ENCODE data around the gene GIPC3.

Gene GIPC3, protein sequence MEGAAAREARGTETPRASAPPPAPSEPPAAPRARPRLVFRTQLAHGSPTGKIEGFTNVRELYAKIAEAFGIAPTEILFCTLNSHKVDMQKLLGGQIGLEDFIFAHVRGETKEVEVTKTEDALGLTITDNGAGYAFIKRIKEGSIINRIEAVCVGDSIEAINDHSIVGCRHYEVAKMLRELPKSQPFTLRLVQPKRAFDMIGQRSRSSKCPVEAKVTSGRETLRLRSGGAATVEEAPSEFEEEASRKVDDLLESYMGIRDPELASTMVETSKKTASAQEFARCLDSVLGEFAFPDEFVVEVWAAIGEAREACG

DNA sequence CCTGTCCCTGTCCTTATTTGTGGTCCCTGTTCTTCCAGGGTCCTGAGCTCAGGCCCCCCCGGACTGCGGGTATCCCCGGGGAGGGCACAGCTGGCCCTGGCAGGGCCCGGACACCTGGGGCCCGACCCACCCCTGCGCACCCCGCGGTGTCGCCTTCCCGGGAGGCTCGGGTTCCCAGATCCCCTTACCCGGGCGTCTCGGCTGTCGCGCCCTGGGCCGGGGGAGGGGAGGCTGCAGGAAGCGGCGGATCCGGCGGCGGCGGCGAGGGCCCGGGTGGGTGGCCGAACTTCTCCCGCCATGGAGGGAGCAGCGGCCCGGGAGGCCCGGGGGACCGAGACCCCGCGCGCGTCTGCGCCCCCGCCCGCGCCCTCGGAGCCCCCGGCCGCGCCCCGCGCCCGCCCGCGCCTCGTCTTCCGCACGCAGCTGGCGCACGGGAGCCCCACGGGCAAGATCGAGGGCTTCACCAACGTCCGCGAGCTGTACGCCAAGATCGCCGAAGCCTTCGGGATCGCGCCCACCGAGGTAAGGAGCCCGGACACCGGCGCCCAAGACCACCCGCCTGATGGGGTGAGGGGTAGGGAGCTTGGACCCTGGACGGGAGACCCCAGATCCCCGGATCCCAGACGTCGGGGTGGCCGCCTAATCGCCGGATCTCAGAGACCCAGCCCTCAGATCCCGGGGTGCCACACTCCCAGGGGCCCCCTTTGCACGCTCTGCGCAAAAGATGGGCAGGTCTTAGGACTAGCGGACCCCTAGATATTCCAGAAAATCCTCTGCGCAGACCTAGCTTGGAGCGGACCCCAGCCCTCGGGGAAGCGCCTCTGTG is at the start of gene GIPC3:
TSS of gene GIPC3 (plus strand) at position 178 of the 826 bp plus-strand sequence. CDS start at position 298, 120 bp downstream.
- no peak for TF ChIP-seq CTCF (IDR thresholded peaks at IDR 0.05)

GRCh38 chr19:3535563-3535965 is 49.7 kb upstream of the GIPC3 start:
- TF ChIP-seq CTCF (IDR thresholded peaks at IDR 0.05) = no peak

GRCh38 chr19:3535981-3536380 is 49.3 kb upstream of the GIPC3 start:
- no peak for TF ChIP-seq CTCF (IDR thresholded peaks at IDR 0.05)

GRCh38 chr19:3536429-3537100 is 48.7 kb upstream of the GIPC3 start:
- TF ChIP-seq CTCF (IDR thresholded peaks at IDR 0.05) = no peak

- TF ChIP-seq CTCF (IDR thresholded peaks at IDR 0.05) = no peak
Observed at GRCh38 chr19:3537101-3537437, 48.2 kb upstream of the GIPC3 start.

DNA sequence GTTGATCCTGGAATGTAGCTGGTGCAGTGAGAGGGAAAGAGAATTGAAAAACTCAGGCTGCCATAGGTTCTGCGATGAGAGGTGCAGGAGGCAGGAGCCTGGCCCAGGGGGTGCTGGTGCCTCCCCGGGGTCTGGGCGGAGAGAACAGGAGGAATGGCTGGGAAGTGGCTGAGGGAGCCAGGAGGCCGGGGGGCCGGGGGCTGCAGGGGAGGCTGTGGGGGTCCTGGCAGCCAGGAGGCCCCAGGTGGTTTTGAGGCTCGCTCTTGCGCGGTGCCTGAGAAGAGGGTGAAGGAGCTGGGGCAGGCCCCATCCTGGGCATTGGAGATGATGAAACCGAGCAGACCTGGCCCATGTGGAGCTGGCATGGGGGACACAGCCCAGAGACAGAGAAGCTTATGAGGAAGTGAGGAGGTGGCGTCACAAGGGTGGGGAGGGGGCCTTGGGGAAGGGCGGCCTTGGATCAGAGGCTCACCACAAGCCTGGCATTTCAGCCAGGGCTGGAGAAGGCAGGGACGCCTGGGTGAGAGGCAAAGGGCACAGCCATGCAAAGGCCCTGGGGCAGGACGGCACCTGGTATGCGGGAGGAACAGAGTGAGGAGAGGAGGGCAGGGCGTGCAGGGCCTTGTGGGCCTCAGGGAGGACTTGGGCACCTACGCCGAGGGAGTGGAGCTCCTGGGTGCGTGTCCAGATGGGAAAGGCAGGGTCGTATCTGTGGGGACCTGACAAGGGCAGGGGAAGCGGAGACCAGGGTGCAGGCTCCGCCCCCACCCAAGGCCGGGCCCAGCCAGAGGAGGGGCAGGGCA is 47.6 kb upstream of the GIPC3 start:
- no peak for TF ChIP-seq CTCF (IDR thresholded peaks at IDR 0.05)

All from LNCAP (cell line).